HCT116 (cell line): ENCODE data around the gene PLD1. TPM values are rescaled to one million over a fixed set of nuclear protein-coding genes. Genes with fewer than 3 reads are reported as not detected.

Source experiments
- ATAC-seq: fragments of 200-7000 bp; cut with Tn5 transposase; 2 replicates; pipeline ENCODE4 v1.9.1; 2020; ENCODE audit warnings: mild to moderate bottlenecking, moderate library complexity
- BruUV-seq: library from RNA; stranded (reverse); fragments of 400-500 nt; replicated peaks from 2 replicates; lab custom pipeline; 2021; lab: Mats Ljungman, UMichigan
- CTCF ChIA-PET: fragments of 300-600 bp; sonication (Branson Sonifier 250); formaldehyde crosslinking; loops from one replicate; lab custom pipeline; 2021; ENCODE audit warnings: antibody characterized with exemption; lab: Charles Lee
- POLR2A ChIA-PET: fragments of 300-600, 350-600 bp; sonication (Branson Sonifier 250); formaldehyde crosslinking; loops from one replicate; lab custom pipeline; 2021; ENCODE audit warnings: antibody characterized with exemption; lab: Charles Lee
- RAD21 ChIA-PET, 2 experiments: fragments of 300-600 bp; sonication (Branson Sonifier 250); formaldehyde crosslinking; loops; one replicate each; lab custom pipeline; 2023; ENCODE audit warnings: low total read pairs in 2 of 2; ENCODE audit not compliant: uncharacterized antibody in 2 of 2, unreplicated experiment in 2 of 2, low non-redundant PET in 1 of 2; lab: Charles Lee
- DNase-seq: peaks from one replicate; pipeline ENCODE4 v3.0.0-alpha.2; 2010; ENCODE audit warnings: low read depth, low spot score
- H2AFZ ChIP-seq: fragments of 200-600 bp; shearing (Covaris generic), sonication (generic); 2 replicates; pipeline ENCODE4 v1.6.1; 2017; ENCODE audit warnings: low read depth, mixed run types, mixed read lengths, antibody characterized with exemption, low read length; ENCODE audit not compliant: poor library complexity, severe bottlenecking
- H3K27ac ChIP-seq: 2 replicates; pipeline ENCODE4 v1.5.1; 2012; ENCODE audit warnings: low read depth, low read length
- H3K27me3 ChIP-seq: fragments of 200-600 bp; sonication (generic); 2 replicates; pipeline ENCODE4 v1.6.1; 2016; ENCODE audit warnings: mixed run types, low read length, mixed read lengths; ENCODE audit not compliant: insufficient read depth
- H3K36me3 ChIP-seq, 2 experiments: fragments of 200-500 bp in 1 of 2; fragments of 200-600 bp in 1 of 2; sonication (Bioruptor generic) in 1 of 2; sonication (generic) in 1 of 2; 2 replicates each; pipeline versions ENCODE4 v1.5.1 to v1.6.1; 2014 to 2016; ENCODE audit warnings: low read length in 2 of 2, inconsistent platforms in 1 of 2, mixed read lengths in 1 of 2, mixed run types in 1 of 2; ENCODE audit not compliant: insufficient read depth in 2 of 2, control insufficient read depth in 1 of 2
- H3K4me1 ChIP-seq, 2 experiments: fragments of 200-600 bp in 1 of 2; sonication (generic) in 1 of 2; 2 replicates each; pipeline versions ENCODE4 v1.5.1 to v1.6.1; 2012 to 2017; ENCODE audit warnings: low read length in 2 of 2, inconsistent platforms in 1 of 2, mild to moderate bottlenecking in 1 of 2, mixed read lengths in 1 of 2, mixed run types in 1 of 2, moderate library complexity in 1 of 2; ENCODE audit not compliant: insufficient read depth in 2 of 2, control insufficient read depth in 1 of 2
- H3K4me2 ChIP-seq: fragments of 200-600 bp; sonication (generic); 2 replicates; pipeline ENCODE4 v1.6.1; 2017; ENCODE audit warnings: mixed run types, low read length, mixed read lengths
- H3K4me3 ChIP-seq, 2 experiments: fragments of 200-600 bp in 1 of 2; sonication (generic) in 1 of 2; replicated peaks in 1 of 2; 2 replicates each; pipeline ENCODE4 v1.5.1; 2011 to 2016; ENCODE audit warnings: low read length in 2 of 2, control low read depth in 1 of 2, low read depth in 1 of 2, mild to moderate bottlenecking in 1 of 2, mixed read lengths in 1 of 2, mixed run types in 1 of 2
- H3K79me2 ChIP-seq: fragments of 200-600 bp; sonication (generic); 2 replicates; pipeline ENCODE4 v1.6.1; 2017; ENCODE audit warnings: mild to moderate bottlenecking, mixed run types, low read length, moderate library complexity, mixed read lengths; ENCODE audit not compliant: insufficient read depth
- H3K9ac ChIP-seq: fragments of 200-600 bp; sonication (generic); 2 replicates; pipeline ENCODE4 v1.6.1; 2016; ENCODE audit warnings: low read length, mixed read lengths
- H3K9me2 ChIP-seq: fragments of 200-600 bp; sonication (generic), shearing (Covaris generic); 2 replicates; pipeline ENCODE4 v1.6.1; 2017; ENCODE audit warnings: mixed run types, mild to moderate bottlenecking, moderate library complexity; ENCODE audit not compliant: insufficient read depth
- H3K9me3 ChIP-seq, 2 experiments: fragments of 200-500 bp in 1 of 2; fragments of 200-600 bp in 1 of 2; sonication (Bioruptor generic) in 1 of 2; sonication (generic) in 1 of 2; 2 replicates each; pipeline ENCODE4 v1.6.1; 2014 to 2017; ENCODE audit warnings: low read length in 2 of 2, mixed read lengths in 2 of 2, inconsistent platforms in 1 of 2, low read depth in 1 of 2, mild to moderate bottlenecking in 1 of 2, mixed run types in 1 of 2, moderate library complexity in 1 of 2; ENCODE audit not compliant: control insufficient read depth in 1 of 2, insufficient read depth in 1 of 2
- H4K20me1 ChIP-seq: fragments of 200-600 bp; sonication (generic), shearing (Covaris generic); 2 replicates; pipeline ENCODE4 v1.6.1; 2017; ENCODE audit warnings: mixed run types, mild to moderate bottlenecking, moderate library complexity; ENCODE audit not compliant: insufficient read depth
- ELF1 ChIP-seq: IDR thresholded peaks from 2 replicates; pipeline ENCODE4 v1.6.1; 2012; ENCODE audit warnings: low read depth, borderline replicate concordance
- EZH2 ChIP-seq: fragments of 200-600 bp; sonication (generic); IDR thresholded peaks from 2 replicates; pipeline ENCODE4 v1.6.1; 2017; ENCODE audit warnings: antibody characterized with exemption, mixed run types
- EZH2phosphoT487 ChIP-seq: fragments of 200-600 bp; IDR thresholded peaks from 2 replicates; pipeline ENCODE4 v1.6.1; 2018; ENCODE audit warnings: antibody characterized with exemption, borderline replicate concordance
- RAD21 ChIP-seq: IDR thresholded peaks from 2 replicates; pipeline ENCODE4 v1.6.1; 2012; ENCODE audit warnings: low read depth, mild to moderate bottlenecking
- SP1 ChIP-seq: IDR thresholded peaks from 2 replicates; pipeline ENCODE4 v1.6.1; 2012; ENCODE audit warnings: low read depth
- SRF ChIP-seq: IDR thresholded peaks from 2 replicates; pipeline ENCODE4 v1.6.1; 2012; ENCODE audit warnings: low read depth
- TCF7L2 ChIP-seq: IDR thresholded peaks from 2 replicates; pipeline ENCODE4 v1.7.0; 2011; ENCODE audit warnings: borderline replicate concordance, inconsistent platforms; ENCODE audit not compliant: insufficient read depth, insufficient read length; ENCODE audit errors: extremely low read depth
- ZFX ChIP-seq: fragments of 450-650 bp; IDR thresholded peaks from 2 replicates; pipeline ENCODE4 v1.6.1; 2017
- intact Hi-C: fragments of 100-400 bp; cut with micrococcal nuclease; formaldehyde crosslinking; loops from 2 replicates; pipeline ENCODE4 v1.10.0; 2022
- total RNA-seq: library from RNA; stranded (reverse); gene quantifications from one replicate; pipeline ENCODE4 v1.2.1, GENCODE V29; 2021; ENCODE audit not compliant: unreplicated experiment
- TF ChIP-seq, protein P1 (sequence below), 3 experiments: fragments of 200-600 bp in 1 of 3; sonication (generic) in 1 of 3; IDR thresholded peaks in 2 of 3; conservative IDR thresholded peaks in 1 of 3; 2 replicates each; pipeline ENCODE4 v1.5.1; 2012 to 2017; ENCODE audit warnings: low read depth in 2 of 3, low read length in 2 of 3, antibody characterized with exemption in 1 of 3, borderline replicate concordance in 1 of 3, control low read depth in 1 of 3, mild to moderate bottlenecking in 1 of 3, mixed read lengths in 1 of 3, mixed run types in 1 of 3, moderate library complexity in 1 of 3; ENCODE audit not compliant: insufficient read depth in 1 of 3

The PLD1 gene
- total RNA-seq, 1 experiment from 2014 or later = 8.4 TPM

DNA sequence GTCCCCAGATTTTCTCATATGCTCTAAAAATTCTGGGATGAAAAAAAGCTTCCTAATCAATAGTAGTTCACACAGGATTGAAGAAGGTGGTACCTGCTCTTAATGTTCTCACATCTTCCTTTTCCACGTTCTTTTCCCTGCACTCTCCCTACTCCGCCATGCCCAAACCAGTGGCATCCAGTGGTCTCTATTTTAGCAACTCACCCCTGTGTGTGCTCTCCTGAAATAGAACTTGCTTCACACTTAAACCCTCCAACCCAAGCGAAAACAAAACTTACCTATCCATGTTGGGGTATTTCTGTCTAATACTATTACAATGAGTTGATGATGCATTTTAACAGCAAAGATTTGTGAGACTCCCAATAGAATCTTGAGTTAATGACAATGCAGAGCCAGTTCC lies 148.8 kb downstream of the PLD1 start (continued):
- TF ChIP-seq TCF7L2 (no peak), SP1 (no peak), EZH2 (no peak), SRF (no peak), RAD21 (no peak)

DNA sequence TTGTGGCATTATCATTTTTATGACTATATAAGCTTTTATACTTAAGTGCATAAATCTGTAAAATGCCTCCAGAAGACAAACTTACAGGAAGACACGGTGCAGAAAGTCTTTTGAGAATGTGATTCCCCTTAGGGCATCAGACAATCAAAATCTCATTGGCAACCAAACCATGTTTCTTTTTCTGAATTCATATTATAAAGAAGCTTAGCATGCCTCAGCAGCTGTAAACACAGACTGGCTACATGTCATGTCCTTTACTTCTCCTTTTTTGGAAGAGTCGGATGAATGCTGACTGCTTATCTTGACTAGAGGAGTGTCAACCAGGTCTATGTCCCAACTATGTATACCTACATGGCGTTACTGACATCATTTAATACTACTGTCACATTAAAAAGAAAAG lies 150.1 kb downstream of the PLD1 start:
- H3K9me2 ChIP-seq = no peaks in the 10 kb centered on the region
- H3K4me1 ChIP-seq = no peaks in the 10 kb centered on the region
- no peaks in the 10 kb centered on the region for H3K27me3 ChIP-seq
- intact Hi-C loops = no loop called here
- no peak for ATAC-seq
- no peak overlapping the region for H3K27ac ChIP-seq
- RAD21 ChIA-PET = no interaction called here
- H3K36me3 ChIP-seq = no peaks in the 10 kb centered on the region
- no peaks in the 10 kb centered on the region for H3K79me2 ChIP-seq
- H3K4me3 ChIP-seq = no peak overlapping the region
- CTCF ChIA-PET = interaction anchor here (1.2 kb wide), 1 partner anchor 682 kb away, joined by 3 read pairs; no protein-coding TSS in a partner anchor
- no peak overlapping the region for H2AFZ ChIP-seq
- H3K9me3 ChIP-seq = no peaks in the 10 kb centered on the region
- POLR2A ChIA-PET = no interaction called here
- no peak overlapping the region for H3K4me2 ChIP-seq
- DNase-seq = no peak
- TF ChIP-seq, protein P1, sequence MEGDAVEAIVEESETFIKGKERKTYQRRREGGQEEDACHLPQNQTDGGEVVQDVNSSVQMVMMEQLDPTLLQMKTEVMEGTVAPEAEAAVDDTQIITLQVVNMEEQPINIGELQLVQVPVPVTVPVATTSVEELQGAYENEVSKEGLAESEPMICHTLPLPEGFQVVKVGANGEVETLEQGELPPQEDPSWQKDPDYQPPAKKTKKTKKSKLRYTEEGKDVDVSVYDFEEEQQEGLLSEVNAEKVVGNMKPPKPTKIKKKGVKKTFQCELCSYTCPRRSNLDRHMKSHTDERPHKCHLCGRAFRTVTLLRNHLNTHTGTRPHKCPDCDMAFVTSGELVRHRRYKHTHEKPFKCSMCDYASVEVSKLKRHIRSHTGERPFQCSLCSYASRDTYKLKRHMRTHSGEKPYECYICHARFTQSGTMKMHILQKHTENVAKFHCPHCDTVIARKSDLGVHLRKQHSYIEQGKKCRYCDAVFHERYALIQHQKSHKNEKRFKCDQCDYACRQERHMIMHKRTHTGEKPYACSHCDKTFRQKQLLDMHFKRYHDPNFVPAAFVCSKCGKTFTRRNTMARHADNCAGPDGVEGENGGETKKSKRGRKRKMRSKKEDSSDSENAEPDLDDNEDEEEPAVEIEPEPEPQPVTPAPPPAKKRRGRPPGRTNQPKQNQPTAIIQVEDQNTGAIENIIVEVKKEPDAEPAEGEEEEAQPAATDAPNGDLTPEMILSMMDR (IDR thresholded peaks at IDR 0.05 in 2 of 3, conservative IDR thresholded peaks at IDR 0.05 in 1 of 3; ENCODE audit: borderline replicate concordance in 1 of 3, insufficient read depth in 1 of 3, low read depth in 2 of 3, low read length in 2 of 3) = no peak
- TF ChIP-seq ELF1 (no peak), EZH2 (no peak), EZH2phosphoT487 (no peak), ZFX (no peak)
- BruUV-seq = no TSS peak
- H4K20me1 ChIP-seq = no peaks in the 10 kb centered on the region
- no peak overlapping the region for H3K9ac ChIP-seq
